HCT116 (cell line): Measurements from ENCODE around the gene PBX2. TPM values are rescaled to one million over a fixed set of nuclear protein-coding genes. Genes with fewer than 3 reads are reported as not detected.

Experiments
- ATAC-seq: fragments of 200-7000 bp; cut with Tn5 transposase; 2 replicates; pipeline ENCODE4 v1.9.1; 2020; ENCODE audit warnings: mild to moderate bottlenecking, moderate library complexity
- BruUV-seq: library from RNA; stranded (reverse); fragments of 400-500 nt; replicated peaks from 2 replicates; lab custom pipeline; 2021; lab: Mats Ljungman, UMichigan
- CTCF ChIA-PET: fragments of 300-600 bp; sonication (Branson Sonifier 250); formaldehyde crosslinking; loops from one replicate; lab custom pipeline; 2021; ENCODE audit warnings: antibody characterized with exemption; lab: Charles Lee
- POLR2A ChIA-PET: fragments of 300-600, 350-600 bp; sonication (Branson Sonifier 250); formaldehyde crosslinking; loops from one replicate; lab custom pipeline; 2021; ENCODE audit warnings: antibody characterized with exemption; lab: Charles Lee
- RAD21 ChIA-PET, 2 experiments: fragments of 300-600 bp; sonication (Branson Sonifier 250); formaldehyde crosslinking; loops; one replicate each; lab custom pipeline; 2023; ENCODE audit warnings: low total read pairs in 2 of 2; ENCODE audit not compliant: uncharacterized antibody in 2 of 2, unreplicated experiment in 2 of 2, low non-redundant PET in 1 of 2; lab: Charles Lee
- DNase-seq: peaks from one replicate; pipeline ENCODE4 v3.0.0-alpha.2; 2010; ENCODE audit warnings: low read depth, low spot score
- H2AFZ ChIP-seq: fragments of 200-600 bp; shearing (Covaris generic), sonication (generic); 2 replicates; pipeline ENCODE4 v1.6.1; 2017; ENCODE audit warnings: low read depth, mixed run types, mixed read lengths, antibody characterized with exemption, low read length; ENCODE audit not compliant: poor library complexity, severe bottlenecking
- H3K27ac ChIP-seq: 2 replicates; pipeline ENCODE4 v1.5.1; 2012; ENCODE audit warnings: low read depth, low read length
- H3K27me3 ChIP-seq: fragments of 200-600 bp; sonication (generic); 2 replicates; pipeline ENCODE4 v1.6.1; 2016; ENCODE audit warnings: mixed run types, low read length, mixed read lengths; ENCODE audit not compliant: insufficient read depth
- H3K36me3 ChIP-seq, 2 experiments: fragments of 200-500 bp in 1 of 2; fragments of 200-600 bp in 1 of 2; sonication (Bioruptor generic) in 1 of 2; sonication (generic) in 1 of 2; 2 replicates each; pipeline versions ENCODE4 v1.5.1 to v1.6.1; 2014 to 2016; ENCODE audit warnings: low read length in 2 of 2, inconsistent platforms in 1 of 2, mixed read lengths in 1 of 2, mixed run types in 1 of 2; ENCODE audit not compliant: insufficient read depth in 2 of 2, control insufficient read depth in 1 of 2
- H3K4me1 ChIP-seq, 2 experiments: fragments of 200-600 bp in 1 of 2; sonication (generic) in 1 of 2; 2 replicates each; pipeline versions ENCODE4 v1.5.1 to v1.6.1; 2012 to 2017; ENCODE audit warnings: low read length in 2 of 2, inconsistent platforms in 1 of 2, mild to moderate bottlenecking in 1 of 2, mixed read lengths in 1 of 2, mixed run types in 1 of 2, moderate library complexity in 1 of 2; ENCODE audit not compliant: insufficient read depth in 2 of 2, control insufficient read depth in 1 of 2
- H3K4me2 ChIP-seq: fragments of 200-600 bp; sonication (generic); 2 replicates; pipeline ENCODE4 v1.6.1; 2017; ENCODE audit warnings: mixed run types, low read length, mixed read lengths
- H3K4me3 ChIP-seq, 2 experiments: fragments of 200-600 bp in 1 of 2; sonication (generic) in 1 of 2; replicated peaks in 1 of 2; 2 replicates each; pipeline ENCODE4 v1.5.1; 2011 to 2016; ENCODE audit warnings: low read length in 2 of 2, control low read depth in 1 of 2, low read depth in 1 of 2, mild to moderate bottlenecking in 1 of 2, mixed read lengths in 1 of 2, mixed run types in 1 of 2
- H3K79me2 ChIP-seq: fragments of 200-600 bp; sonication (generic); 2 replicates; pipeline ENCODE4 v1.6.1; 2017; ENCODE audit warnings: mild to moderate bottlenecking, mixed run types, low read length, moderate library complexity, mixed read lengths; ENCODE audit not compliant: insufficient read depth
- H3K9ac ChIP-seq: fragments of 200-600 bp; sonication (generic); 2 replicates; pipeline ENCODE4 v1.6.1; 2016; ENCODE audit warnings: low read length, mixed read lengths
- H3K9me2 ChIP-seq: fragments of 200-600 bp; sonication (generic), shearing (Covaris generic); 2 replicates; pipeline ENCODE4 v1.6.1; 2017; ENCODE audit warnings: mixed run types, mild to moderate bottlenecking, moderate library complexity; ENCODE audit not compliant: insufficient read depth
- H3K9me3 ChIP-seq, 2 experiments: fragments of 200-500 bp in 1 of 2; fragments of 200-600 bp in 1 of 2; sonication (Bioruptor generic) in 1 of 2; sonication (generic) in 1 of 2; 2 replicates each; pipeline ENCODE4 v1.6.1; 2014 to 2017; ENCODE audit warnings: low read length in 2 of 2, mixed read lengths in 2 of 2, inconsistent platforms in 1 of 2, low read depth in 1 of 2, mild to moderate bottlenecking in 1 of 2, mixed run types in 1 of 2, moderate library complexity in 1 of 2; ENCODE audit not compliant: control insufficient read depth in 1 of 2, insufficient read depth in 1 of 2
- H4K20me1 ChIP-seq: fragments of 200-600 bp; sonication (generic), shearing (Covaris generic); 2 replicates; pipeline ENCODE4 v1.6.1; 2017; ENCODE audit warnings: mixed run types, mild to moderate bottlenecking, moderate library complexity; ENCODE audit not compliant: insufficient read depth
- CBX3 ChIP-seq: IDR thresholded peaks from 2 replicates; pipeline ENCODE4 v1.6.1; 2012; ENCODE audit warnings: low read depth
- EGR1 ChIP-seq: IDR thresholded peaks from 2 replicates; pipeline ENCODE4 v1.6.1; 2012; ENCODE audit warnings: low read depth
- EZH2 ChIP-seq: fragments of 200-600 bp; sonication (generic); IDR thresholded peaks from 2 replicates; pipeline ENCODE4 v1.6.1; 2017; ENCODE audit warnings: antibody characterized with exemption, mixed run types
- EZH2phosphoT487 ChIP-seq: fragments of 200-600 bp; IDR thresholded peaks from 2 replicates; pipeline ENCODE4 v1.6.1; 2018; ENCODE audit warnings: antibody characterized with exemption, borderline replicate concordance
- FOSL1 ChIP-seq: IDR thresholded peaks from 2 replicates; pipeline ENCODE4 v1.6.1; 2012; ENCODE audit warnings: low read depth
- RAD21 ChIP-seq: IDR thresholded peaks from 2 replicates; pipeline ENCODE4 v1.6.1; 2012; ENCODE audit warnings: low read depth, mild to moderate bottlenecking
- SIN3A ChIP-seq: IDR thresholded peaks from 2 replicates; pipeline ENCODE4 v1.6.1; 2012; ENCODE audit warnings: low read depth
- SP1 ChIP-seq: IDR thresholded peaks from 2 replicates; pipeline ENCODE4 v1.6.1; 2012; ENCODE audit warnings: low read depth
- SRF ChIP-seq: IDR thresholded peaks from 2 replicates; pipeline ENCODE4 v1.6.1; 2012; ENCODE audit warnings: low read depth
- TCF7L2 ChIP-seq: IDR thresholded peaks from 2 replicates; pipeline ENCODE4 v1.7.0; 2011; ENCODE audit warnings: borderline replicate concordance, inconsistent platforms; ENCODE audit not compliant: insufficient read depth, insufficient read length; ENCODE audit errors: extremely low read depth
- YY1 ChIP-seq: IDR thresholded peaks from 2 replicates; pipeline ENCODE4 v1.6.1; 2011; ENCODE audit warnings: low read length, low read depth, moderate library complexity, mild to moderate bottlenecking; ENCODE audit not compliant: insufficient replicate concordance; ENCODE audit errors: extremely low read depth
- ZFX ChIP-seq: fragments of 450-650 bp; IDR thresholded peaks from 2 replicates; pipeline ENCODE4 v1.6.1; 2017
- intact Hi-C: fragments of 100-400 bp; cut with micrococcal nuclease; formaldehyde crosslinking; loops from 2 replicates; pipeline ENCODE4 v1.10.0; 2022
- total RNA-seq: library from RNA; stranded (reverse); gene quantifications from one replicate; pipeline ENCODE4 v1.2.1, GENCODE V29; 2021; ENCODE audit not compliant: unreplicated experiment
- TF ChIP-seq, protein P1 (sequence below): IDR thresholded peaks from 2 replicates; pipeline ENCODE4 v1.6.1; 2012
- TF ChIP-seq, protein P2 (sequence below): IDR thresholded peaks from 2 replicates; pipeline ENCODE4 v1.6.1; 2011; ENCODE audit warnings: mild to moderate bottlenecking, low read length, moderate library complexity; ENCODE audit not compliant: insufficient replicate concordance; ENCODE audit errors: extremely low read depth
- TF ChIP-seq, protein P3 (sequence below), 3 experiments: fragments of 200-600 bp in 1 of 3; sonication (generic) in 1 of 3; IDR thresholded peaks in 2 of 3; conservative IDR thresholded peaks in 1 of 3; 2 replicates each; pipeline ENCODE4 v1.5.1; 2012 to 2017; ENCODE audit warnings: low read depth in 2 of 3, low read length in 2 of 3, antibody characterized with exemption in 1 of 3, borderline replicate concordance in 1 of 3, control low read depth in 1 of 3, mild to moderate bottlenecking in 1 of 3, mixed read lengths in 1 of 3, mixed run types in 1 of 3, moderate library complexity in 1 of 3; ENCODE audit not compliant: insufficient read depth in 1 of 3

Gene PBX2
- total RNA-seq, 1 experiment from 2014 or later, result 79.0 TPM

- CTCF ChIA-PET, result no interaction called here
- RAD21 ChIA-PET, result no interaction called here
- Histone ChIP-seq H3K4me2 (no peak overlapping the region), H3K9me2 (no peaks in the 10 kb centered on the region), H3K9ac (no peak overlapping the region), H3K36me3 (no peaks in the 10 kb centered on the region), H3K4me1 (no peaks in the 10 kb centered on the region), H3K27me3 (no peaks in the 10 kb centered on the region), H3K4me3 (no peak overlapping the region), H3K79me2 (no peaks in the 10 kb centered on the region), H3K27ac (no peak overlapping the region), H3K9me3 (no peaks in the 10 kb centered on the region), H2AFZ (no peak overlapping the region), H4K20me1 (no peaks in the 10 kb centered on the region)
- ATAC-seq, result no peak
- TF ChIP-seq SP1, result no peak
- no peak for TF ChIP-seq SIN3A
- no peak for TF ChIP-seq EGR1
- TF ChIP-seq, protein P1, sequence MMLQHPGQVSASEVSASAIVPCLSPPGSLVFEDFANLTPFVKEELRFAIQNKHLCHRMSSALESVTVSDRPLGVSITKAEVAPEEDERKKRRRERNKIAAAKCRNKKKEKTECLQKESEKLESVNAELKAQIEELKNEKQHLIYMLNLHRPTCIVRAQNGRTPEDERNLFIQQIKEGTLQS, result no peak
- no peak for TF ChIP-seq RAD21
- TF ChIP-seq EZH2phosphoT487, result no peak
- no peak for TF ChIP-seq CBX3
- TF ChIP-seq, protein P2, sequence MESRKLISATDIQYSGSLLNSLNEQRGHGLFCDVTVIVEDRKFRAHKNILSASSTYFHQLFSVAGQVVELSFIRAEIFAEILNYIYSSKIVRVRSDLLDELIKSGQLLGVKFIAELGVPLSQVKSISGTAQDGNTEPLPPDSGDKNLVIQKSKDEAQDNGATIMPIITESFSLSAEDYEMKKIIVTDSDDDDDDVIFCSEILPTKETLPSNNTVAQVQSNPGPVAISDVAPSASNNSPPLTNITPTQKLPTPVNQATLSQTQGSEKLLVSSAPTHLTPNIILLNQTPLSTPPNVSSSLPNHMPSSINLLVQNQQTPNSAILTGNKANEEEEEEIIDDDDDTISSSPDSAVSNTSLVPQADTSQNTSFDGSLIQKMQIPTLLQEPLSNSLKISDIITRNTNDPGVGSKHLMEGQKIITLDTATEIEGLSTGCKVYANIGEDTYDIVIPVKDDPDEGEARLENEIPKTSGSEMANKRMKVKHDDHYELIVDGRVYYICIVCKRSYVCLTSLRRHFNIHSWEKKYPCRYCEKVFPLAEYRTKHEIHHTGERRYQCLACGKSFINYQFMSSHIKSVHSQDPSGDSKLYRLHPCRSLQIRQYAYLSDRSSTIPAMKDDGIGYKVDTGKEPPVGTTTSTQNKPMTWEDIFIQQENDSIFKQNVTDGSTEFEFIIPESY, result no peak
- POLR2A ChIA-PET, result no interaction called here
- BruUV-seq, result no TSS peak
- DNase-seq, result no peak
- intact Hi-C loops, result no loop called here
Observed at GRCh38 chr6:32140420-32141046, 49.5 kb downstream of the PBX2 start.

- intact Hi-C loops, result no loop called here
- POLR2A ChIA-PET, result no interaction called here
- no peak overlapping the region for H3K4me2 ChIP-seq
- TF ChIP-seq SRF (no peak), EGR1 (no peak), ZFX (no peak), EZH2 (no peak), FOSL1 (no peak), YY1 (no peak), SP1 (no peak), RAD21 (no peak), TCF7L2 (no peak)
- TF ChIP-seq, protein P3, sequence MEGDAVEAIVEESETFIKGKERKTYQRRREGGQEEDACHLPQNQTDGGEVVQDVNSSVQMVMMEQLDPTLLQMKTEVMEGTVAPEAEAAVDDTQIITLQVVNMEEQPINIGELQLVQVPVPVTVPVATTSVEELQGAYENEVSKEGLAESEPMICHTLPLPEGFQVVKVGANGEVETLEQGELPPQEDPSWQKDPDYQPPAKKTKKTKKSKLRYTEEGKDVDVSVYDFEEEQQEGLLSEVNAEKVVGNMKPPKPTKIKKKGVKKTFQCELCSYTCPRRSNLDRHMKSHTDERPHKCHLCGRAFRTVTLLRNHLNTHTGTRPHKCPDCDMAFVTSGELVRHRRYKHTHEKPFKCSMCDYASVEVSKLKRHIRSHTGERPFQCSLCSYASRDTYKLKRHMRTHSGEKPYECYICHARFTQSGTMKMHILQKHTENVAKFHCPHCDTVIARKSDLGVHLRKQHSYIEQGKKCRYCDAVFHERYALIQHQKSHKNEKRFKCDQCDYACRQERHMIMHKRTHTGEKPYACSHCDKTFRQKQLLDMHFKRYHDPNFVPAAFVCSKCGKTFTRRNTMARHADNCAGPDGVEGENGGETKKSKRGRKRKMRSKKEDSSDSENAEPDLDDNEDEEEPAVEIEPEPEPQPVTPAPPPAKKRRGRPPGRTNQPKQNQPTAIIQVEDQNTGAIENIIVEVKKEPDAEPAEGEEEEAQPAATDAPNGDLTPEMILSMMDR (IDR thresholded peaks at IDR 0.05 in 2 of 3, conservative IDR thresholded peaks at IDR 0.05 in 1 of 3; ENCODE audit: borderline replicate concordance in 1 of 3, insufficient read depth in 1 of 3, low read depth in 2 of 3, low read length in 2 of 3), result no peak
- TF ChIP-seq, all 23 proteins: peak for 0
- ChIA-PET RAD21 (no interaction called here), CTCF (no interaction called here)
- no peaks in the 10 kb centered on the region for H3K79me2 ChIP-seq
- ATAC-seq (no peak), DNase-seq (no peak)
- no peaks in the 10 kb centered on the region for H3K36me3 ChIP-seq
- no peak overlapping the region for H3K4me3 ChIP-seq
- H3K27me3 ChIP-seq, result no peaks in the 10 kb centered on the region
- H3K9me3 ChIP-seq, result no peaks in the 10 kb centered on the region
- H3K9ac ChIP-seq, result no peak overlapping the region
- no TSS peak for BruUV-seq
- H3K27ac ChIP-seq, result no peak overlapping the region
- H3K9me2 ChIP-seq, result no peaks in the 10 kb centered on the region
- no peaks in the 10 kb centered on the region for H4K20me1 ChIP-seq
- no peak overlapping the region for H2AFZ ChIP-seq
- no peaks in the 10 kb centered on the region for H3K4me1 ChIP-seq
Observed at GRCh38 chr6:32139590-32139989, 50.4 kb downstream of the PBX2 start.
